Neural progenitor cell (in vitro differentiated cells): Measurements from ENCODE around the gene STAT5B.

Experiments
- EZH2 ChIP-seq: fragments of 200-600 bp; sonication (generic); IDR thresholded peaks from 2 replicates; pipeline ENCODE4 v1.6.1; 2017; ENCODE audit warnings: antibody characterized with exemption, mild to moderate bottlenecking, moderate library complexity
- TF ChIP-seq, protein P1 (sequence below): fragments of 200-600 bp; sonication (generic); IDR thresholded peaks from 2 replicates; pipeline ENCODE4 v1.5.1; 2017; ENCODE audit warnings: antibody characterized with exemption, mild to moderate bottlenecking

DNA sequence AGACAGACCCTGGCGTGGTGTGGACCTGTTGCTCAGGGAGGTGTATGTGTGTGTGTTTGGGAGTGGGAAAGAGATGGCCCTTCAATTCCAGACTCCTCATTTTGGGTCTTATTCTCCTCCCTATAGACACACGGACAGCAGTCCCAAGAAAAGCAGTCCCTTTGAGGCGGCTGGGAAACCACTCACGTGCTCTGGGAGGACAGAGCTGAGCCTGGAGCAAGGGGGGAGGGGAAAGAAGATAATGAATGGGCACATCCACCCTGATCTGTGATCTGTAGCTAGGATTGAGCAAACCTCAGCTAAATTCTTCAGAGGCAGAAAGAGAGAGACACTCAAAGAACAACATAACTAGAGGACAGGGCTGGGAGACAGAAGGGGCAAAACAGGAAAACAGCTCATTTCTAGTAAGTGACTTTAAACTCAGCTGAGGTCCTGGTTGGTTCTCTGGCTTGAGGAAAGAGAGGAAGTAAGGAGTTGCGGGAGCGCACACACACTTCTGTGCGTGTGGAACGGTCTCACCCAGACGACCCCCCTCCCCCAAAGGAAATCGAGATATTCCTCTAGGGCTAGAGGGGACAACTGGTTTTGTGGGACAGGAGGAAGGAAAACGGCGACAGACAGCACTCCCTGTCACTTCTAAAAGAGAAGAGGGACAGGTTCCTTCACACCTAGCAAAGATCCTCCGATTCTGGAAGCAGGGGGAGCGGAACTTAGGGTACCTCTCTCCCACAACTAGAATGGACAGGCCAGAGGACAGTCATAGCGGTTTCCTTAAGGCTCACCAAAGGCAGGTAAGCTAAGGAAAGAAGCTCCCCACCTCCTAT, 122.1 kb downstream of the STAT5B start:
- TF ChIP-seq, protein P1, sequence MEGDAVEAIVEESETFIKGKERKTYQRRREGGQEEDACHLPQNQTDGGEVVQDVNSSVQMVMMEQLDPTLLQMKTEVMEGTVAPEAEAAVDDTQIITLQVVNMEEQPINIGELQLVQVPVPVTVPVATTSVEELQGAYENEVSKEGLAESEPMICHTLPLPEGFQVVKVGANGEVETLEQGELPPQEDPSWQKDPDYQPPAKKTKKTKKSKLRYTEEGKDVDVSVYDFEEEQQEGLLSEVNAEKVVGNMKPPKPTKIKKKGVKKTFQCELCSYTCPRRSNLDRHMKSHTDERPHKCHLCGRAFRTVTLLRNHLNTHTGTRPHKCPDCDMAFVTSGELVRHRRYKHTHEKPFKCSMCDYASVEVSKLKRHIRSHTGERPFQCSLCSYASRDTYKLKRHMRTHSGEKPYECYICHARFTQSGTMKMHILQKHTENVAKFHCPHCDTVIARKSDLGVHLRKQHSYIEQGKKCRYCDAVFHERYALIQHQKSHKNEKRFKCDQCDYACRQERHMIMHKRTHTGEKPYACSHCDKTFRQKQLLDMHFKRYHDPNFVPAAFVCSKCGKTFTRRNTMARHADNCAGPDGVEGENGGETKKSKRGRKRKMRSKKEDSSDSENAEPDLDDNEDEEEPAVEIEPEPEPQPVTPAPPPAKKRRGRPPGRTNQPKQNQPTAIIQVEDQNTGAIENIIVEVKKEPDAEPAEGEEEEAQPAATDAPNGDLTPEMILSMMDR, result no peak
- no peak for TF ChIP-seq EZH2
